OCI-LY3 (cell line): ENCODE data around the gene ARL14.

ENCODE experiments used
- H2AFZ ChIP-seq: fragments of 200-600, 300-600 bp; shearing (Covaris generic); 2 replicates; pipeline ENCODE4 v1.6.0; 2014; ENCODE audit warnings: antibody characterized with exemption, low read depth, low read length
- H3K27ac ChIP-seq: fragments of 200-600, 300-600 bp; sonication (generic); 2 replicates; pipeline ENCODE4 v1.5.1; 2014; ENCODE audit warnings: mild to moderate bottlenecking, low read length, moderate library complexity, mixed read lengths
- H3K27me3 ChIP-seq: fragments of 200-600, 300-600 bp; sonication (generic); 2 replicates; pipeline ENCODE4 v1.6.1; 2014; ENCODE audit warnings: low read depth, low read length, mixed read lengths
- H3K36me3 ChIP-seq: fragments of 200-600, 300-600 bp; sonication (generic); replicated peaks from 2 replicates; pipeline ENCODE3; 2014; ENCODE audit warnings: low read depth, low read length, mixed read lengths
- H3K4me1 ChIP-seq: fragments of 300-600, 200-600 bp; sonication (generic); 2 replicates; pipeline ENCODE4 v1.6.1; 2014; ENCODE audit warnings: low read length, mixed read lengths
- H3K4me2 ChIP-seq: fragments of 200-600, 300-600 bp; sonication (generic); 2 replicates; pipeline ENCODE4 v1.6.1; 2014; ENCODE audit warnings: low read length, mixed read lengths
- H3K4me3 ChIP-seq: fragments of 300-600, 200-600 bp; sonication (generic); 2 replicates; pipeline ENCODE4 v1.5.1; 2014; ENCODE audit warnings: antibody characterized with exemption, mild to moderate bottlenecking, low read length, moderate library complexity
- H3K79me2 ChIP-seq: fragments of 300-600, 200-600 bp; shearing (Covaris generic); 2 replicates; pipeline ENCODE4 v1.6.1; 2014; ENCODE audit warnings: mild to moderate bottlenecking, low read length, mixed read lengths
- H3K9ac ChIP-seq: fragments of 300-600, 200-600 bp; shearing (Covaris generic); 2 replicates; pipeline ENCODE4 v1.6.0; 2014; ENCODE audit warnings: mild to moderate bottlenecking, low read length, moderate library complexity
- H3K9me3 ChIP-seq: fragments of 200-600, 300-600 bp; shearing (Covaris generic); 2 replicates; pipeline ENCODE4 v1.6.1; 2014; ENCODE audit warnings: low read length, mixed read lengths; ENCODE audit not compliant: insufficient read depth
- H4K20me1 ChIP-seq: fragments of 200-600, 300-600 bp; sonication (generic); 2 replicates; pipeline ENCODE4 v1.6.1; 2016; ENCODE audit warnings: low read length, mixed read lengths; ENCODE audit not compliant: insufficient read depth
- CTCF ChIP-seq: fragments of 200-600, 300-600 bp; sonication (generic); IDR thresholded peaks from 2 replicates; pipeline ENCODE4 v1.5.1; 2014; ENCODE audit warnings: antibody characterized with exemption, low read length, low read depth
- EZH2phosphoT487 ChIP-seq: fragments of 200-600 bp; shearing (Covaris generic); IDR thresholded peaks from 2 replicates; pipeline ENCODE4 v1.6.1; 2018; ENCODE audit warnings: antibody characterized with exemption, mixed run types, low read depth

The ARL14 gene

GRCh38 chr3:160660902-160661301 is 16.1 kb upstream of the ARL14 start:
- Histone ChIP-seq H4K20me1 (no peaks in the 10 kb centered on the region), H2AFZ (no peak overlapping the region), H3K36me3 (no peaks in the 10 kb centered on the region), H3K4me2 (no peak overlapping the region), H3K79me2 (no peaks in the 10 kb centered on the region), H3K27me3 (no peaks in the 10 kb centered on the region), H3K4me1 (peaks cover 10% of the 10 kb centered on the region), H3K27ac (no peak overlapping the region), H3K9ac (no peak overlapping the region), H3K9me3 (no peaks in the 10 kb centered on the region), H3K4me3 (no peak overlapping the region)
- TF ChIP-seq CTCF (no peak), EZH2phosphoT487 (no peak)

GRCh38 chr3:160661660-160662059 is 15.3 kb upstream of the ARL14 start:
- Histone ChIP-seq H3K9ac (no peak overlapping the region), H2AFZ (no peak overlapping the region), H3K4me3 (no peak overlapping the region), H3K27ac (no peak overlapping the region), H3K36me3 (no peaks in the 10 kb centered on the region), H3K9me3 (no peaks in the 10 kb centered on the region), H3K27me3 (no peaks in the 10 kb centered on the region), H4K20me1 (no peaks in the 10 kb centered on the region), H3K4me2 (no peak overlapping the region), H3K4me1 (peaks cover 17% of the 10 kb centered on the region), H3K79me2 (no peaks in the 10 kb centered on the region)
- no peak for TF ChIP-seq CTCF
- no peak for TF ChIP-seq EZH2phosphoT487

GRCh38 chr3:160665231-160665630 is 11.7 kb upstream of the ARL14 start:
- Histone ChIP-seq H3K4me3 (peak overlapping the region; percentile 44), H3K9me3 (no peaks in the 10 kb centered on the region), H4K20me1 (no peaks in the 10 kb centered on the region), H3K4me2 (peak overlapping the region; percentile 60), H3K9ac (no peak overlapping the region), H3K27me3 (no peaks in the 10 kb centered on the region), H3K36me3 (no peaks in the 10 kb centered on the region), H3K27ac (no peak overlapping the region), H2AFZ (peak overlapping the region; percentile 75), H3K4me1 (peaks cover 21% of the 10 kb centered on the region), H3K79me2 (no peaks in the 10 kb centered on the region)
- TF ChIP-seq EZH2phosphoT487 = no peak
- TF ChIP-seq CTCF = no peak

GRCh38 chr3:160665784-160666526 is 11.0 kb upstream of the ARL14 start:
- Histone ChIP-seq H4K20me1 (no peaks in the 10 kb centered on the region), H2AFZ (peak overlapping the region; percentile 75), H3K4me2 (peak overlapping the region; percentile 60), H3K9ac (no peak overlapping the region; the same call in 1 of the 2 replicates), H3K9me3 (no peaks in the 10 kb centered on the region), H3K27me3 (no peaks in the 10 kb centered on the region), H3K36me3 (no peaks in the 10 kb centered on the region), H3K27ac (no peak overlapping the region), H3K79me2 (no peaks in the 10 kb centered on the region), H3K4me1 (peaks cover 28% of the 10 kb centered on the region), H3K4me3 (peak overlapping the region; percentile 44)
- TF ChIP-seq EZH2phosphoT487 = no peak
- no peak for TF ChIP-seq CTCF
